ENCODE data around the gene GALR3.
"Not testable (repeated sequence)": the region's sequence is repeated elsewhere in the genome, so short reads cannot be mapped to it uniquely, and the experiment has no call there.

- TF ChIP-seq ZFP30 (CRISPR knock-in tag; IDR thresholded peaks at IDR 0.05); ZNF565 (CRISPR knock-in tag; conservative IDR thresholded peaks at IDR 0.05; ENCODE audit: low read depth); TOX (CRISPR knock-in tag; IDR thresholded peaks at IDR 0.05; ENCODE audit: borderline replicate concordance); ZNF8 (CRISPR knock-in tag; IDR thresholded peaks at IDR 0.05); CREB5 (CRISPR knock-in tag; IDR thresholded peaks at IDR 0.05; ENCODE audit: low read depth); ISL1 (CRISPR knock-in tag; IDR thresholded peaks at IDR 0.05); ZFP3 (CRISPR knock-in tag; IDR thresholded peaks at IDR 0.05); BACH2 (CRISPR knock-in tag; IDR thresholded peaks at IDR 0.05; ENCODE audit: borderline replicate concordance); ARNTL (CRISPR knock-in tag; IDR thresholded peaks at IDR 0.05; ENCODE audit: borderline replicate concordance, low read depth): not testable (repeated sequence)
Measured at GRCh38 chr22:37799979-37800378, 23.2 kb upstream of the GALR3 start.
